Pancreas (tissue), 10 donors: ENCODE data around the gene WNT3A. TPM values are rescaled to one million over a fixed set of nuclear protein-coding genes. Genes with fewer than 3 reads are reported as not detected.

ENCODE experiments used
- ATAC-seq, 4 donors: fragments of 200-7000 bp; cut with Tn5 transposase; one replicate each; pipeline versions ENCODE4 v1.8.0 to v1.9.1; 2020; ENCODE audit warnings: mild to moderate bottlenecking in 4 of 4, moderate library complexity in 4 of 4
- DNase-seq, 6 donors: peaks; one replicate each; pipeline ENCODE4 v3.0.0-alpha.2; 2020
- FAIRE-seq: peaks from 2 replicates; lab custom pipeline; 2012; peaks lifted over from hg19 to GRCh38; lab: Jason Lieb, UNC
- H3K27ac ChIP-seq, 4 donors: fragments of 200-600 bp; sonication (generic); 1 replicate in 3 of 4; 2 replicates in 1 of 4; pipeline versions ENCODE4 v1.5.0 to v1.8.0; 2020
- H3K27me3 ChIP-seq, 4 donors: fragments of 200-600 bp; one replicate each; pipeline ENCODE4 v1.8.0; 2021
- H3K36me3 ChIP-seq, 3 donors: fragments of 200-600 bp; sonication (generic) in 1 of 3; one replicate each; pipeline versions ENCODE4 v1.5.0 to v1.8.0; 2020 to 2021
- H3K4me1 ChIP-seq, 3 donors: fragments of 200-600 bp; one replicate each; pipeline ENCODE4 v1.8.0; 2021
- H3K4me3 ChIP-seq, 4 donors: fragments of 200-600 bp; sonication (generic) in 2 of 4; one replicate each; pipeline versions ENCODE4 v1.5.0 to v1.8.0; 2020 to 2021
- H3K9me3 ChIP-seq, 4 donors: fragments of 200-600 bp; one replicate each; pipeline ENCODE4 v1.8.0; 2021
- CTCF ChIP-seq, 4 donors: fragments of 200-600 bp; sonication (generic) in 3 of 4; IDR thresholded peaks; one replicate each; pipeline versions ENCODE4 v1.5.0 to v1.8.0; 2021; ENCODE audit warnings: antibody characterized with exemption in 4 of 4
- WGBS, 2 donors: extraction: QIAGEN DNeasy Blood & Tissue Kit; methylation state at CpG; one replicate each; pipeline ENCODE4 v1.1.7; 2013; 5-methylcytosine and 5-hydroxymethylcytosine counted together
- intact Hi-C, 3 donors: fragments of 100-400 bp; cut with DNase I; formaldehyde crosslinking; loops; one replicate each; pipeline versions ENCODE4 v1.11.1 to v1.14.2; 2022
- polyA plus RNA-seq, 2 donors: library from polyadenylated mRNA; stranded (reverse); fragments of 200-250 nt; gene quantifications; one replicate each; pipeline ENCODE4 v1.2.3, GENCODE V29; 2013
- total RNA-seq, 6 donors: library from RNA; stranded (reverse); fragmentation: NEBNext Ultra II Directional in 4 of 6; extraction: Animal tissue kit (Norgen Biotek cat#: 25700) in 4 of 6; gene quantifications; one replicate each; pipeline versions ENCODE4 v1.2.1 to v1.2.4, GENCODE V29; 2021 to 2023
- donor health status: healthy with polysubstance abuse.
- donor health status: DM: no; HTN: no; CAD: no; lungs with moderate emphysema.
- donor health status: DM: no; HTN: no; CAD: no.
- donor health status: control.
- donor health status: control.
- donor health status: Bipolar disorder and iron deficiency.
- donor health status: DM: yes; HTN: yes; CAD: no.
- donor health status: DM: no; HTN: no; CAD: no.
- donor health status: DM: no; HTN: no; CAD: no.
- donor health status: DM: yes; HTN: yes; CAD: no.

WNT3A gene
- total and polyA plus RNA-seq, 8 donors: 0.08 TPM; not detected in 7

- Histone ChIP-seq H3K9me3 (no peaks in the 10 kb centered on the region), H3K36me3 (no peaks in the 10 kb centered on the region), H3K27ac (peak overlapping the region in 1 of 4 donors; percentile 54), H3K27me3 (no peaks in the 10 kb centered on the region), H3K4me3 (peak overlapping the region; percentile 23 to 54 (median 39)), H3K4me1 (no peaks in the 10 kb centered on the region)
- intact Hi-C loops: no loop called here
- FAIRE-seq: no peak
- TF ChIP-seq CTCF (IDR thresholded peaks at IDR 0.05): no peak
- peak; percentile 38 to 83 (median 57) for DNase-seq
- 30% methylated on average over 30 to 34 of the region's 34 CpGs for WGBS, 2 donors
- ATAC-seq: peak; percentile 10 to 41 (median 20)
Observed at GRCh38 chr1:228060458-228061190, 53.8 kb downstream of the WNT3A start.

- H3K27ac ChIP-seq: no peak overlapping the region
- H3K36me3 ChIP-seq: no peaks in the 10 kb centered on the region
- ATAC-seq (no peak), FAIRE-seq (no peak), DNase-seq (peak in 2 of 6 donors; percentile 38 to 57)
- H3K4me3 ChIP-seq: no peak overlapping the region
- no peak for TF ChIP-seq CTCF (IDR thresholded peaks at IDR 0.05)
- H3K27me3 ChIP-seq: no peaks in the 10 kb centered on the region
- WGBS, 2 donors: 83 to 85% methylated on average over 10 of the region's 10 CpGs
- H3K4me1 ChIP-seq: no peaks in the 10 kb centered on the region
- intact Hi-C loops: no loop called here
- no peaks in the 10 kb centered on the region for H3K9me3 ChIP-seq
Observed at GRCh38 chr1:228061411-228062084, 54.8 kb downstream of the WNT3A start.

GRCh38 chr1:228062085-228062791 lies 55.4 kb downstream of the WNT3A start:
- Histone ChIP-seq H3K4me1 (no peaks in the 10 kb centered on the region), H3K27me3 (no peaks in the 10 kb centered on the region), H3K36me3 (no peaks in the 10 kb centered on the region), H3K4me3 (no peak overlapping the region), H3K9me3 (no peaks in the 10 kb centered on the region), H3K27ac (no peak overlapping the region)
- 93 to 94% methylated on average over 9 of the region's 9 CpGs for WGBS, 2 donors
- intact Hi-C loops: no loop called here
- FAIRE-seq: no peak
- peak in 1 of 6 donors; percentile 71 for DNase-seq
- no peak for TF ChIP-seq CTCF (IDR thresholded peaks at IDR 0.05)
- ATAC-seq: no peak

- H3K9me3 ChIP-seq: no peaks in the 10 kb centered on the region
- peak in 1 of 6 donors; percentile 56 for DNase-seq
- no peak for FAIRE-seq
- TF ChIP-seq CTCF (IDR thresholded peaks at IDR 0.05): no peak
- 57 to 61% methylated on average over 4 of the region's 4 CpGs for WGBS, 2 donors
- intact Hi-C loops: no loop called here
- H3K36me3 ChIP-seq: no peaks in the 10 kb centered on the region
- no peaks in the 10 kb centered on the region for H3K27me3 ChIP-seq
- ATAC-seq: no peak
- no peak overlapping the region for H3K27ac ChIP-seq
- no peak overlapping the region for H3K4me3 ChIP-seq
- H3K4me1 ChIP-seq: no peaks in the 10 kb centered on the region
Observed at GRCh38 chr1:228062812-228063211, 56.0 kb downstream of the WNT3A start.
